GM10266 (cell line): ENCODE data around the gene DNAJC3.
"Not testable (repeated sequence)": the region's sequence is repeated elsewhere in the genome, so short reads cannot be mapped to it uniquely, and the experiment has no call there.

Source experiments
- DNase-seq: peaks from one replicate; pipeline ENCODE4 v3.0.0; 2012; ENCODE audit errors: extremely low spot score
- TF ChIP-seq, protein P1 (sequence below): IDR thresholded peaks from 2 replicates; pipeline ENCODE4 v1.5.1; 2012; ENCODE audit warnings: mild to moderate bottlenecking, low read depth; ENCODE audit not compliant: control insufficient read depth, insufficient read depth; ENCODE audit errors: missing control alignments

DNAJC3 gene

DNA sequence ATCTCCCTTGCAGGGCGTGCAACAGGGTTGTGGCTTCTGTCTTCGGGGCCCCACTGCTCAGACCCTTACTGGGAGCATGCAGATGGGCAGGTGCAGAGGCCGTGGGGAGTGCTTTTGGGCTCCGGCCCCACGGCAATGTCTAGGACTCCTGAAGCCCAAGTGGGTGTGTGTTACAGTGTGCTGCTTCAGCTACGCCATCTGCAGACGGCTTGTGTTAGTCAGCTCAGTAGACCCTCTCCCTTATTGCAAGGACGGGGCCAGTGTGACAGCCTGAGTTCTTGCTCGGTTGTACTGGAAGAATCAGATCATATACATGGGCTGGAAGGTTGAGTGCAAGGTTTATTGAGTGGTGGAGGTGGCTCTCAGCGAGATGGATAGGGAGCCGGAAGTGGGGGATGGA, 39.3 kb downstream of the DNAJC3 start:
- no peak for DNase-seq
- TF ChIP-seq, protein P1, sequence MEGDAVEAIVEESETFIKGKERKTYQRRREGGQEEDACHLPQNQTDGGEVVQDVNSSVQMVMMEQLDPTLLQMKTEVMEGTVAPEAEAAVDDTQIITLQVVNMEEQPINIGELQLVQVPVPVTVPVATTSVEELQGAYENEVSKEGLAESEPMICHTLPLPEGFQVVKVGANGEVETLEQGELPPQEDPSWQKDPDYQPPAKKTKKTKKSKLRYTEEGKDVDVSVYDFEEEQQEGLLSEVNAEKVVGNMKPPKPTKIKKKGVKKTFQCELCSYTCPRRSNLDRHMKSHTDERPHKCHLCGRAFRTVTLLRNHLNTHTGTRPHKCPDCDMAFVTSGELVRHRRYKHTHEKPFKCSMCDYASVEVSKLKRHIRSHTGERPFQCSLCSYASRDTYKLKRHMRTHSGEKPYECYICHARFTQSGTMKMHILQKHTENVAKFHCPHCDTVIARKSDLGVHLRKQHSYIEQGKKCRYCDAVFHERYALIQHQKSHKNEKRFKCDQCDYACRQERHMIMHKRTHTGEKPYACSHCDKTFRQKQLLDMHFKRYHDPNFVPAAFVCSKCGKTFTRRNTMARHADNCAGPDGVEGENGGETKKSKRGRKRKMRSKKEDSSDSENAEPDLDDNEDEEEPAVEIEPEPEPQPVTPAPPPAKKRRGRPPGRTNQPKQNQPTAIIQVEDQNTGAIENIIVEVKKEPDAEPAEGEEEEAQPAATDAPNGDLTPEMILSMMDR = no peak

DNA sequence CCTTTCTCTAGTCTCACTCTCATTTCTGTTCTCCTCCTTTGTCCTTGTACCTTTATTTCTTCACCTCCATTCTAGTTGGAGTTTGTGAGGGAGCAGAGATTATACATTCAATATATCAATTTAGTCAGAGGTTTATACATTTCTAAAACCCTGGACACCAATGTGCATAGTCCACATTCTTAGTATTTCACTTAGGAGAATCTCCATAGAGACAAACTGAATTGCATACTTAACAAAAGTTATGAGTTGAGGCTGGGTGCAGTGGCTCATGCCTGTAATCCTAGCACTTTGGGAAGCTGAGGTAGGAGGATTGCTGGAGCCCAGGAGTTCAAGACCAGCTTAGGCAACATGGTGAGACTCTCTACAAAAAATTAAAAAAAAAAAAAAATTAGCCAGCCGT, 45.3 kb downstream of the DNAJC3 start:
- no peak for DNase-seq
- TF ChIP-seq, protein P1 = no peak

DNA sequence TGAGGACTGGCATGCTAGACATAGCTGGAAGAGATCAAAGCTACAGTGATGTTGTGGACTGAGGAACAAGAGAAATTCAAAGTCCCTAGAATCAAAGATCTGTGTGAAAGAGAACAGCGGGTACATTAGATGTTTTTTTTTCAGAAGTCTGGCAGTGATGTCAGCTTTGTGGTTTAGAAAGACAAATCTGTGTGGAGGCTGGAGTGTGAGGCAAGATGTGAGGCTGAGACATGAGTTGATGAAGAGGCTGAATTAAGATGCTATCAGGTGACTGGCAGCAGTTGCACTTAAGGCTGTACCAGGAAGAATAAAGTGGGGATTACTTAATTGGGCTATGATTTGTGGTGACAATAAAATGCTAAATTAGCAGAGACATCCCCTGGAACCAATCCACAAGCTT, 46.5 kb downstream of the DNAJC3 start:
- TF ChIP-seq, protein P1 = no peak
- no peak for DNase-seq

DNA sequence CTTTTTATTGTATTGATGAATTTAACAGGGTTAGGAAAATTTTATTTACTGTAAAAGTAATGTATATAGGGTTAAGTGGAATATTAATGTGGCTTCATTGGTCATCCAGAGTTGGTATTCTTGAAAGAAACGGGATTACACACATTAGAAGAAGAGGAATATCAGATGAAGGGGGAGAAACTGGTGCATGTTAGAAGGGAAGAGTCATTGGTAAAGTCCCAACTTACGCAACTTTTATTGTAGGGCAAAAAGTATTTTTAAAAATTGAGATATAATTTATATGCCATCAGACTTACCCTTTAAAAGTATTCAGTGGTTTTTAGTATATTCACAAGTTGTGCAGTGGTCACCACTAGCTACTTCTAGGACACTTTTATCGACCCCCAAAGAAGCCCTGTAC, 47.3 kb downstream of the DNAJC3 start:
- DNase-seq = no peak
- TF ChIP-seq, protein P1 = no peak

DNA sequence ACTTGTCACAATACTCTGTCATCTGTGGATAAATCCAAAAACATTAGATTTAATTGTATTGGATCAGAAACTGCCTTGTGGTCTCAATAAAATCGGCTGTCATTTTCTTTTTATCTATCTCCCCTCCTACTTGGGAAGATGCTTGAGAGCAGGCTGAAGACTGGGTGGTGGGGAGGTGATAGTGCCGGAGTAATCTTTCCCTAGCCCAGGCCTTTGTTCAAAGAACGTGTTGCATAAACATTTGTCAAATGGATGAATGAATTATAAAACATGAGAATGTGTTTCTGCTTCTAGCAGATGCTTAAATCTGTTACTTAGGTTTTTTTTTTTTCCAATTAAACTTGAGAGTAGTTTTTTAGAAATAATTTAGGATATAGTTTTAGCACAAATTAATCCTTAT, 49.9 kb downstream of the DNAJC3 start:
- TF ChIP-seq, protein P1 = no peak
- DNase-seq = no peak

DNA sequence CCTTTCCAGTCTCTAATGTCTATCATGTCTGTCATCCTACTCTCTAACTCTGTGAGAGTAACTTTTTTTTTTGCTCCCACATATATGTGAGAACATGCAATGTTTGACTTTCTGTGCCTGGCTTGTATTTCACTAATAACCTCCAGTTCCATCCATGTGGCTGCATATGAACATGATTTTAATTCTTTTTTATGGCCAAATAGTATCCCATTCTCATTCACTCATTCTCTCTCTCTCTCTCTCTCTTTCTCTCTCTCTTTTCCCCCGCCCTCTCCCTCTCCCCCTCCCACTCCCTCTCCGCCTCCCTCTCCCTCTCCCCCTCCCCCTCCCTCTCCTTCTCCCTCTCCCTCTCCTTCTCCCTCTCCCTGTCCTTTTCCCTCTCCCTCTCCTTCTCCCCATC, 52.0 kb downstream of the DNAJC3 start:
- TF ChIP-seq, protein P1 = no peak
- DNase-seq = no peak

DNA sequence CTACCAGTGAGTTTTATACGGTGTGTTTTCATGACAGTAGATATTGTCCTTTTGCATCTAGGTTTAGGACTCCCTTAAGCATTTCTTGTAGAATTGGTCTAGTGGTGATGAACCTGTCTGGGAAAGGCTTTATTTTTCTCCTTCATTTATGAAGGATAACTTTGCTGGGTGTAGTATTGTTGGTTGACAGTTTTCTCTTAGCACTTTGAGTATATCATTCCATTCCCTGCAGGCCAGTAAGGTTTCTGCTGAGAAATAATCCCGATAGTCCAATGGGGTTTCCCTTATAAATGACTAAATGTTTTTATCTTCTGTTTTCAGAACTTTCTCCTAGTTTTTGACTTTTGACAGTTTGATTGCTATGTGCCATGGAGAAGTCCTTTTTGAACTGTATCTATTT, 57.2 kb downstream of the DNAJC3 start:
- no peak for DNase-seq
- TF ChIP-seq, protein P1 = no peak

DNA sequence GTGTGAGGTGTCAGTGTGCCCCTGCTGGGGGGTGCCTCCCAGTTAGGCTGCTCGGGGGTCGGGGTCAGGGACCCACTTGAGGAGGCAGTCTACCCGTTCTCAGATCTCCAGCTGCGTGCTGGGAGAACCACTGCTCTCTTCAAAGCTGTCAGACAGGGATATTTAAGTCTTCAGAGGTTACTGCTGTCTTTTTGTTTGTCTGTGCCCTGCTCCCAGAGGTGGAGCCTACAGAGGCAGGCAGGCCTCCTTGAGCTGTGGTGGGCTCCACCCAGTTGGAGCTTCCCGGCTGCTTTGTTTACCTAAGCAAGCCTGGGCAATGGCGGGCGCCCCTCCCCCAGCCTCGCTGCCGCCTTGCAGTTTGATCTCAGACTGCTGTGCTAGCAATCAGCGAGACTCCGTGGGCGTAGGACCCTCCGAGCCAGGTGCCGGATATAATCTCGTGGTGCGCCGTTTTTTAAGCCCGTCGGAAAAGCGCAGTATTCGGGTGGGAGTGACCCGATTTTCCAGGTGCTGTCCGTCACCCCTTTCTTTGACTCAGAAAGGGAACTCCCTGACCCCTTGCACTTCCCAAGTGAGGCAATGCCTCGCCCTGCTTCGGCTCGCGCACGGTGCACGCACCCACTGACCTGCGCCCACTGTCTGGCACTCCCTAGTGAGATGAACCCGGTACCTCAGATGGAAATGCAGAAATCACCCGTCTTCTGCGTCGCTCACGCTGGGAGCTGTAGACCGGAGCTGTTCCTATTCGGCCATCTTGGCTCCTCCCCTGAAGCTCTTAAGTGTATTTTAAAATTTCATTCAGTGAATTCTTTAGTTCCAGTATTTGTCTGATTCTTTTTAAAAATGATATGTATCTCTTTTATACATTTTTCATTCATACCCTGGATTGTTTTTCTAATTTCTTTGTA, 63.4 kb downstream of the DNAJC3 start:
- DNase-seq = not testable (repeated sequence)
